H9 (cell line): ENCODE measurements around the gene R3HCC1L. TPM values are rescaled to one million over a fixed set of nuclear protein-coding genes. Genes with fewer than 3 reads are reported as not detected.

ENCODE experiments used
- DNase-seq: peaks from one replicate; pipeline ENCODE4 v3.0.0-alpha.2; 2017
- H2AFZ ChIP-seq: one replicate; pipeline ENCODE4 v1.6.1; 2013; ENCODE audit warnings: mild to moderate bottlenecking, low read length, control low read depth, moderate library complexity
- H2AK5ac ChIP-seq: 2 replicates; pipeline ENCODE4 v1.6.1; 2013; ENCODE audit warnings: low read length, control low read depth, mixed read lengths; ENCODE audit not compliant: insufficient read length
- H2BK120ac ChIP-seq: one replicate; pipeline ENCODE4 v1.6.1; 2013; ENCODE audit warnings: low read depth, mild to moderate bottlenecking, low read length, control low read depth, inconsistent platforms; ENCODE audit not compliant: poor library complexity, severe bottlenecking
- H2BK12ac ChIP-seq: 2 replicates; pipeline ENCODE4 v1.6.1; 2013; ENCODE audit warnings: low read length, control low read depth, mixed read lengths, low read depth; ENCODE audit not compliant: insufficient read length
- H2BK15ac ChIP-seq: 2 replicates; pipeline ENCODE4 v1.6.1; 2013; ENCODE audit warnings: low read depth, low read length, control low read depth
- H2BK20ac ChIP-seq: one replicate; pipeline ENCODE4 v1.6.1; 2013; ENCODE audit warnings: low read depth, mild to moderate bottlenecking, low read length, control low read depth, inconsistent platforms; ENCODE audit not compliant: poor library complexity, severe bottlenecking
- H2BK5ac ChIP-seq: 2 replicates; pipeline ENCODE4 v1.6.1; 2013; ENCODE audit warnings: low read length, control low read depth, mixed read lengths; ENCODE audit not compliant: insufficient read length
- H3K14ac ChIP-seq: 2 replicates; pipeline ENCODE4 v1.6.1; 2013; ENCODE audit warnings: low read length, control low read depth; ENCODE audit not compliant: insufficient read depth
- H3K18ac ChIP-seq: 2 replicates; pipeline ENCODE4 v1.6.1; 2013; ENCODE audit warnings: low read depth, mild to moderate bottlenecking, mixed read lengths, low read length, control low read depth; ENCODE audit not compliant: insufficient read length
- H3K23ac ChIP-seq: 2 replicates; pipeline ENCODE4 v1.6.1; 2013; ENCODE audit warnings: low read length, control low read depth, mixed read lengths, low read depth; ENCODE audit not compliant: insufficient read length
- H3K23me2 ChIP-seq: 2 replicates; pipeline ENCODE4 v1.6.1; 2013; ENCODE audit warnings: low read depth, mild to moderate bottlenecking, mixed read lengths, low read length, control low read depth; ENCODE audit not compliant: insufficient read length, poor library complexity, severe bottlenecking
- H3K27ac ChIP-seq: 2 replicates; pipeline ENCODE4 v1.5.1; 2013; ENCODE audit warnings: low read length, control low read depth, mixed read lengths, low read depth; ENCODE audit not compliant: insufficient read length
- H3K27me3 ChIP-seq: 2 replicates; pipeline ENCODE4 v1.6.1; 2013; ENCODE audit warnings: low read length, control low read depth, inconsistent platforms; ENCODE audit not compliant: insufficient read depth
- H3K4ac ChIP-seq: 2 replicates; pipeline ENCODE4 v1.6.1; 2013; ENCODE audit warnings: low read depth, mild to moderate bottlenecking, control low read depth, inconsistent platforms, low read length, moderate library complexity
- H3K4me1 ChIP-seq: 2 replicates; pipeline ENCODE4 v1.6.1; 2013; ENCODE audit warnings: low read length, control low read depth, inconsistent platforms; ENCODE audit not compliant: insufficient read depth
- H3K4me2 ChIP-seq: 2 replicates; pipeline ENCODE4 v1.6.1; 2013; ENCODE audit warnings: low read length, control low read depth, mixed read lengths; ENCODE audit not compliant: insufficient read length, insufficient read depth
- H3K56ac ChIP-seq: 2 replicates; pipeline ENCODE4 v1.6.1; 2013; ENCODE audit warnings: low read depth, mild to moderate bottlenecking, mixed read lengths, low read length, control low read depth; ENCODE audit not compliant: insufficient read length
- H3K79me1 ChIP-seq: 2 replicates; pipeline ENCODE4 v1.6.1; 2013; ENCODE audit warnings: low read depth, mild to moderate bottlenecking, moderate library complexity, low read length, control low read depth, inconsistent platforms; ENCODE audit not compliant: insufficient read depth, poor library complexity, severe bottlenecking
- H3K79me2 ChIP-seq: 2 replicates; pipeline ENCODE4 v1.6.1; 2013; ENCODE audit warnings: low read length, control low read depth, inconsistent platforms; ENCODE audit not compliant: insufficient read depth
- H3K9ac ChIP-seq: 2 replicates; pipeline ENCODE4 v1.6.1; 2013; ENCODE audit warnings: low read length, control low read depth, mixed read lengths; ENCODE audit not compliant: insufficient read length; ENCODE audit errors: extremely low read depth
- H3K9me3 ChIP-seq: one replicate; pipeline ENCODE4 v1.6.1; 2013; ENCODE audit warnings: low read depth, low read length, inconsistent platforms; ENCODE audit not compliant: control insufficient read depth
- H3T11ph ChIP-seq: one replicate; pipeline ENCODE4 v1.6.1; 2013; ENCODE audit warnings: mild to moderate bottlenecking, low read length, control low read depth, inconsistent platforms
- H4K20me1 ChIP-seq: one replicate; pipeline ENCODE4 v1.6.1; 2013; ENCODE audit not compliant: control insufficient read depth, insufficient read length, insufficient read depth
- H4K5ac ChIP-seq: 2 replicates; pipeline ENCODE4 v1.6.1; 2013; ENCODE audit warnings: low read depth, mild to moderate bottlenecking, mixed read lengths, low read length, control low read depth; ENCODE audit not compliant: insufficient read length
- H4K8ac ChIP-seq: replicated peaks from 2 replicates; pipeline ENCODE4 v1.6.1; 2013; ENCODE audit warnings: low read length, control low read depth, mixed read lengths, low read depth; ENCODE audit not compliant: insufficient read length
- H4K91ac ChIP-seq: 2 replicates; pipeline ENCODE4 v1.6.1; 2013; ENCODE audit warnings: low read depth, mild to moderate bottlenecking, moderate library complexity, mixed read lengths, low read length, control low read depth; ENCODE audit not compliant: insufficient read length
- H3K27ac Mint-ChIP-seq, 3 experiments: 2 replicates in 2 of 3; 3 replicates in 1 of 3; pipeline ENCODE4 v1.8.0; 2020 to 2021; ENCODE audit warnings: mixed read lengths in 3 of 3, mild to moderate bottlenecking in 1 of 3, moderate library complexity in 1 of 3
- H3K27me3 Mint-ChIP-seq: 2 replicates; pipeline ENCODE4 v1.8.0; 2021; ENCODE audit warnings: low read depth, mild to moderate bottlenecking, moderate library complexity, mixed read lengths
- H3K36me3 Mint-ChIP-seq, 3 experiments: 2 replicates in 2 of 3; 3 replicates in 1 of 3; pipeline ENCODE4 v1.8.0; 2020 to 2021; ENCODE audit warnings: low read depth in 3 of 3, mixed read lengths in 3 of 3; ENCODE audit not compliant: insufficient read depth in 1 of 3
- H3K4me1 Mint-ChIP-seq, 2 experiments: 2 replicates each; pipeline ENCODE4 v1.8.0; 2020; ENCODE audit warnings: mixed read lengths in 2 of 2
- H3K4me3 Mint-ChIP-seq, 2 experiments: 2 replicates in 1 of 2; 3 replicates in 1 of 2; pipeline ENCODE4 v1.8.0; 2020 to 2021; ENCODE audit warnings: mild to moderate bottlenecking in 2 of 2, mixed read lengths in 2 of 2, moderate library complexity in 1 of 2
- H3K9me3 Mint-ChIP-seq, 2 experiments: 2 replicates in 1 of 2; 3 replicates in 1 of 2; pipeline ENCODE4 v1.8.0; 2020; ENCODE audit warnings: mild to moderate bottlenecking in 2 of 2, mixed read lengths in 2 of 2, moderate library complexity in 1 of 2
- WGBS: extraction: QIAGEN DNeasy Blood & Tissue Kit; methylation state at CpG from one replicate; pipeline ENCODE4 v1.1.7; 2013; ENCODE audit warnings: missing lambda C conversion rate, low lambda C conversion rate, mixed read lengths; ENCODE audit not compliant: insufficient read length; ENCODE audit errors: extremely low coverage; 5-methylcytosine and 5-hydroxymethylcytosine counted together
- total RNA-seq: library from RNA; stranded (reverse); gene quantifications from 2 replicates; pipeline ENCODE4 v1.2.1, GENCODE V29; 2021
- TF ChIP-seq, protein P1 (sequence below): fragments of 200-600 bp; sonication (generic); conservative IDR thresholded peaks from 3 replicates; pipeline ENCODE4 v1.8.0; 2021; ENCODE audit warnings: antibody characterized with exemption, mild to moderate bottlenecking

Gene R3HCC1L
- total RNA-seq, 1 experiment from 2014 or later: 18.5 TPM

DNA sequence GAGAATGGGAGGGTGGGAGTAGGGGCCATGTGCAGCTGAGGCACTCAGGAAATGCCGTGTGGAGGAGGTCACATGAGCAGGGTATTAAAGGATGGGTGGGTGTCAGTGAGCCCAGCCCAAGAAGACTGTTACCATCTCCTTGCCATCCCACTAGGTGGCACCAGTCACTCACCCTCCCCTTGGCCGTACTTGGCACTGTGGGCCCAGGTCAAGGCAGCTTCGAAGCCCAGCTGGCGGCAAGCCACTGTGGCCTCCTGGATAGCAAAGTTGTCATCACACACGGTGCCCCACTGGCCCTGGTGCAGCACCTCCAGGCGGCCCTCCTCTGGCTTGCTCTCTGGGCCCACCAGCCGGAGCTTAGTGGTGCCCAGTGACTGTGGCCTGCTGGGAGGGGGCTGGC lies 128.1 kb downstream of the R3HCC1L start:
- Histone ChIP-seq H3K4me2 (no peak overlapping the region), H2BK15ac (no peak overlapping the region), H2AK5ac (no peak overlapping the region), H3K23me2 (no peaks in the 10 kb centered on the region), H4K8ac (no peak overlapping the region), H3K79me1 (no peaks in the 10 kb centered on the region), H3K9me3 (no peaks in the 10 kb centered on the region), H2BK5ac (no peak overlapping the region), H3K4ac (no peak overlapping the region), H4K5ac (no peak overlapping the region), H3K18ac (no peak overlapping the region), H2BK120ac (no peak overlapping the region), H3K56ac (no peak overlapping the region), H3K79me2 (no peaks in the 10 kb centered on the region), H4K20me1 (no peaks in the 10 kb centered on the region), H3K9ac (no peak overlapping the region), H3K4me1 (no peaks in the 10 kb centered on the region), H3K23ac (no peak overlapping the region), H2BK12ac (no peak overlapping the region), H3K14ac (no peak overlapping the region), H3K27me3 (no peaks in the 10 kb centered on the region), H2BK20ac (no peak overlapping the region), H3T11ph (no peak overlapping the region), H2AFZ (no peak overlapping the region), H4K91ac (no peak overlapping the region), H3K27ac (no peak overlapping the region)
- peaks cover 19% of the 10 kb centered on the region for H3K27me3 Mint-ChIP-seq
- no peak overlapping the region for H3K4me3 Mint-ChIP-seq
- WGBS: no CpG with 5 or more reads among the region's 7 CpGs
- TF ChIP-seq, protein P1, sequence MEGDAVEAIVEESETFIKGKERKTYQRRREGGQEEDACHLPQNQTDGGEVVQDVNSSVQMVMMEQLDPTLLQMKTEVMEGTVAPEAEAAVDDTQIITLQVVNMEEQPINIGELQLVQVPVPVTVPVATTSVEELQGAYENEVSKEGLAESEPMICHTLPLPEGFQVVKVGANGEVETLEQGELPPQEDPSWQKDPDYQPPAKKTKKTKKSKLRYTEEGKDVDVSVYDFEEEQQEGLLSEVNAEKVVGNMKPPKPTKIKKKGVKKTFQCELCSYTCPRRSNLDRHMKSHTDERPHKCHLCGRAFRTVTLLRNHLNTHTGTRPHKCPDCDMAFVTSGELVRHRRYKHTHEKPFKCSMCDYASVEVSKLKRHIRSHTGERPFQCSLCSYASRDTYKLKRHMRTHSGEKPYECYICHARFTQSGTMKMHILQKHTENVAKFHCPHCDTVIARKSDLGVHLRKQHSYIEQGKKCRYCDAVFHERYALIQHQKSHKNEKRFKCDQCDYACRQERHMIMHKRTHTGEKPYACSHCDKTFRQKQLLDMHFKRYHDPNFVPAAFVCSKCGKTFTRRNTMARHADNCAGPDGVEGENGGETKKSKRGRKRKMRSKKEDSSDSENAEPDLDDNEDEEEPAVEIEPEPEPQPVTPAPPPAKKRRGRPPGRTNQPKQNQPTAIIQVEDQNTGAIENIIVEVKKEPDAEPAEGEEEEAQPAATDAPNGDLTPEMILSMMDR: peak; percentile 70
- H3K4me1 Mint-ChIP-seq: peaks cover 11 to 15% of the 10 kb centered on the region in 2 experiments
- peak; percentile 74 for DNase-seq
- H3K27ac Mint-ChIP-seq: no peak overlapping the region; a peak in 1 of 7 replicates
- no peaks in the 10 kb centered on the region for H3K9me3 Mint-ChIP-seq
- H3K36me3 Mint-ChIP-seq: no peaks in the 10 kb centered on the region
